Right cardiac atrium (tissue), 5 donors: Measurements from ENCODE around the gene PRAMEF20. TPM values are rescaled to one million over a fixed set of nuclear protein-coding genes. Genes with fewer than 3 reads are reported as not detected.
"Not testable (repeated sequence)": the region's sequence is repeated elsewhere in the genome, so short reads cannot be mapped to it uniquely, and the experiment has no call there.

Experiments
- ATAC-seq, 2 donors: fragments of 200-7000 bp; cut with Tn5 transposase; one replicate each; pipeline versions ENCODE4 v1.8.0 to v1.9.1; 2020; ENCODE audit warnings: moderate library complexity in 2 of 2, mild to moderate bottlenecking in 1 of 2
- DNase-seq, 3 donors: peaks; one replicate each; pipeline ENCODE4 v3.0.0-alpha.2; 2020
- H3K27ac ChIP-seq: one replicate; pipeline ENCODE4 v1.5.1; 2013; ENCODE audit warnings: mild to moderate bottlenecking, low read length, control low read depth, moderate library complexity
- H3K27me3 ChIP-seq: one replicate; pipeline ENCODE4 v1.6.1; 2013; ENCODE audit not compliant: control insufficient read depth, insufficient read depth
- H3K4me1 ChIP-seq: one replicate; pipeline ENCODE4 v1.6.1; 2013; ENCODE audit warnings: low read length; ENCODE audit not compliant: control insufficient read depth, insufficient read depth
- H3K4me3 ChIP-seq: one replicate; pipeline ENCODE4 v1.5.1; 2013; ENCODE audit warnings: low read length, control low read depth
- H3K9me3 ChIP-seq: one replicate; pipeline ENCODE4 v1.6.1; 2013; ENCODE audit warnings: low read length; ENCODE audit not compliant: control insufficient read depth
- WGBS: extraction: QIAGEN DNeasy Blood & Tissue Kit; methylation state at CpG from one replicate; pipeline ENCODE4 v1.1.7; 2013; 5-methylcytosine and 5-hydroxymethylcytosine counted together
- intact Hi-C, 4 donors: fragments of 100-400 bp; cut with DNase I; formaldehyde crosslinking; loops; one replicate each; pipeline versions ENCODE4 v1.11.0 to v1.14.0; 2022 to 2023
- polyA plus RNA-seq: library from polyadenylated mRNA; stranded (reverse); fragments of 200-250 nt; gene quantifications from one replicate; pipeline ENCODE4 v1.2.3, GENCODE V29; 2013
- total RNA-seq, 4 donors: library from RNA; stranded (reverse); fragmentation: NEBNext Ultra II Directional; extraction: Animal tissue kit (Norgen Biotek cat#: 25700); gene quantifications; one replicate each; pipeline ENCODE4 v1.2.1, GENCODE V29; 2021
- donor health status: healthy with polysubstance abuse.
- donor health status: DM: no; HTN: yes; CAD: no.
- donor health status: DM: no; HTN: no; CAD: no.
- donor health status: DM: no; HTN: yes; CAD: no; lungs with severe emphysema.
- donor health status: DM: yes; HTN: yes; CAD: no.

Gene PRAMEF20
- total and polyA plus RNA-seq, 5 donors, result not detected

GRCh38 chr1:13430495-13430894 is 20.2 kb downstream of the PRAMEF20 start:
- no peaks in the 10 kb centered on the region for H3K4me1 ChIP-seq
- WGBS, result 93% methylated on average over 13 of the region's 13 CpGs
- H3K4me3 ChIP-seq, result no peak overlapping the region
- DNase-seq (no peak), ATAC-seq (no peak)
- intact Hi-C loops, result no loop called here
- no peak overlapping the region for H3K27ac ChIP-seq
- H3K27me3 ChIP-seq, result no peaks in the 10 kb centered on the region
- H3K9me3 ChIP-seq, result no peaks in the 10 kb centered on the region

GRCh38 chr1:13432251-13432650 is 22.0 kb downstream of the PRAMEF20 start:
- ATAC-seq (no peak), DNase-seq (no peak)
- WGBS, result 50% methylated on average over 3 of the region's 3 CpGs
- Histone ChIP-seq H3K9me3 (no peaks in the 10 kb centered on the region), H3K4me3 (no peak overlapping the region), H3K27ac (no peak overlapping the region), H3K27me3 (no peaks in the 10 kb centered on the region), H3K4me1 (no peaks in the 10 kb centered on the region)
- intact Hi-C loops, result no loop called here

GRCh38 chr1:13433694-13434358 is 23.6 kb downstream of the PRAMEF20 start:
- not testable (repeated sequence) for ATAC-seq

GRCh38 chr1:13435458-13435857 is 25.2 kb downstream of the PRAMEF20 start:
- H3K4me3 ChIP-seq, result no peak overlapping the region
- ATAC-seq (peak in 1 of 2 donors; percentile 48), DNase-seq (no peak)
- no peaks in the 10 kb centered on the region for H3K4me1 ChIP-seq
- no peaks in the 10 kb centered on the region for H3K9me3 ChIP-seq
- no peak overlapping the region for H3K27ac ChIP-seq
- intact Hi-C loops, result no loop called here
- 58% methylated on average over 3 of the region's 3 CpGs for WGBS
- H3K27me3 ChIP-seq, result no peaks in the 10 kb centered on the region

More at GRCh38 chr1:13433694-13434358, 23.6 kb downstream of the PRAMEF20 start:
- H3K27me3 ChIP-seq, intact Hi-C loops, H3K4me1 ChIP-seq, DNase-seq, H3K9me3 ChIP-seq, H3K4me3 ChIP-seq, H3K27ac ChIP-seq: not testable (repeated sequence)
- WGBS, result 93% methylated on average over 32 of the region's 32 CpGs

GRCh38 chr1:13439104-13439783 is 29.0 kb downstream of the PRAMEF20 start:
- ATAC-seq, H3K4me1 ChIP-seq, intact Hi-C loops, H3K9me3 ChIP-seq, H3K4me3 ChIP-seq, H3K27me3 ChIP-seq, H3K27ac ChIP-seq, DNase-seq: not testable (repeated sequence)
- 93% methylated on average over 49 of the region's 49 CpGs for WGBS

- intact Hi-C loops, result no loop called here
- Histone ChIP-seq H3K27ac (no peak overlapping the region), H3K9me3 (no peaks in the 10 kb centered on the region), H3K27me3 (no peaks in the 10 kb centered on the region), H3K4me1 (no peaks in the 10 kb centered on the region), H3K4me3 (no peak overlapping the region)
- DNase-seq, result no peak
- ATAC-seq, result no peak
- WGBS, result 57% methylated on average over 10 of the region's 10 CpGs
Observed at GRCh38 chr1:13443335-13443979, 33.2 kb downstream of the PRAMEF20 start.

- Histone ChIP-seq H3K4me1 (no peaks in the 10 kb centered on the region), H3K9me3 (no peaks in the 10 kb centered on the region), H3K27ac (no peak overlapping the region), H3K4me3 (no peak overlapping the region), H3K27me3 (no peaks in the 10 kb centered on the region)
- intact Hi-C loops, result no loop called here
- WGBS, result 65% methylated on average over 7 of the region's 7 CpGs
- ATAC-seq (no peak), DNase-seq (no peak)
Observed at GRCh38 chr1:13450204-13450603, 40.0 kb downstream of the PRAMEF20 start.

GRCh38 chr1:13451399-13451965 is 41.2 kb downstream of the PRAMEF20 start:
- intact Hi-C loops, result no loop called here
- H3K27me3 ChIP-seq, result no peaks in the 10 kb centered on the region
- H3K27ac ChIP-seq, result no peak overlapping the region
- ATAC-seq, result peak; percentile 26 to 38
- WGBS, result 37% methylated on average over 6 of the region's 6 CpGs
- no peak for DNase-seq
- H3K4me1 ChIP-seq, result no peaks in the 10 kb centered on the region
- no peaks in the 10 kb centered on the region for H3K9me3 ChIP-seq
- H3K4me3 ChIP-seq, result no peak overlapping the region

- Histone ChIP-seq H3K4me3 (peak overlapping the region; percentile 13), H3K27me3 (no peaks in the 10 kb centered on the region), H3K27ac (no peak overlapping the region), H3K4me1 (no peaks in the 10 kb centered on the region), H3K9me3 (no peaks in the 10 kb centered on the region)
- DNase-seq, result no peak
- WGBS, result 53% methylated on average over 15 of the region's 15 CpGs
- intact Hi-C loops, result no loop called here
- ATAC-seq, result peak in 1 of 2 donors; percentile 50
Observed at GRCh38 chr1:13456904-13457532, 46.8 kb downstream of the PRAMEF20 start.

- DNase-seq (peak in 1 of 3 donors; percentile 22), ATAC-seq (peak; percentile 27 to 31)
- H3K27me3 ChIP-seq, result no peaks in the 10 kb centered on the region
- intact Hi-C loops, result loop anchor here in 1 of 4 donors (5.0 kb wide), 1 partner anchor 70 kb away; no protein-coding TSS in a partner anchor
- no peak overlapping the region for H3K4me3 ChIP-seq
- no peaks in the 10 kb centered on the region for H3K4me1 ChIP-seq
- 70% methylated on average over 2 of the region's 2 CpGs for WGBS
- no peak overlapping the region for H3K27ac ChIP-seq
- no peaks in the 10 kb centered on the region for H3K9me3 ChIP-seq
Observed at GRCh38 chr1:13461977-13462376, 51.7 kb downstream of the PRAMEF20 start.
